WTC11 (cell line): ENCODE results near the gene NUP93. TPM values are rescaled to one million over a fixed set of nuclear protein-coding genes. Genes with fewer than 3 reads are reported as not detected.

ENCODE experiments used
- AFF4 ChIP-seq: sonication (generic); formaldehyde crosslinking; IDR thresholded peaks from 2 replicates; pipeline ENCODE4 v1.8.1; 2023; ENCODE audit warnings: mild to moderate bottlenecking, missing genetic modification reagents, borderline replicate concordance
- CDX4 ChIP-seq: fragments of 250-450 bp; sonication (Bioruptor Pico); IDR thresholded peaks from 2 replicates; pipeline ENCODE4 v1.9.0; 2021; ENCODE audit warnings: moderate library complexity, mild to moderate bottlenecking, inconsistent platforms, borderline replicate concordance
- E2F1 ChIP-seq: sonication (generic); formaldehyde crosslinking; IDR thresholded peaks from 2 replicates; pipeline ENCODE4 v1.8.0; 2022; ENCODE audit warnings: mild to moderate bottlenecking, missing genetic modification reagents
- E2F5 ChIP-seq: sonication (generic); formaldehyde crosslinking; IDR thresholded peaks from 2 replicates; pipeline ENCODE4 v1.8.1; 2022; ENCODE audit warnings: mild to moderate bottlenecking, moderate library complexity, missing genetic modification reagents
- HMGXB4 ChIP-seq: sonication (generic); formaldehyde crosslinking; IDR thresholded peaks from 2 replicates; pipeline ENCODE4 v1.8.1; 2023; ENCODE audit warnings: mild to moderate bottlenecking, moderate library complexity, missing genetic modification reagents
- STAT6 ChIP-seq: sonication (generic); formaldehyde crosslinking; conservative IDR thresholded peaks from 2 replicates; pipeline ENCODE4 v1.8.1; 2023; ENCODE audit warnings: mild to moderate bottlenecking, low read depth, missing genetic modification reagents, moderate library complexity
- TEAD1 ChIP-seq: sonication (generic); formaldehyde crosslinking; IDR thresholded peaks from 2 replicates; pipeline ENCODE4 v1.8.0; 2022; ENCODE audit warnings: mild to moderate bottlenecking, missing genetic modification reagents
- USF1 ChIP-seq: sonication (generic); formaldehyde crosslinking; IDR thresholded peaks from 2 replicates; pipeline ENCODE4 v1.8.0; 2022; ENCODE audit warnings: mild to moderate bottlenecking, missing genetic modification reagents
- ZBTB43 ChIP-seq: sonication (generic); formaldehyde crosslinking; IDR thresholded peaks from 2 replicates; pipeline ENCODE4 v1.8.1; 2023; ENCODE audit warnings: mild to moderate bottlenecking, missing genetic modification reagents
- ZNF425 ChIP-seq: fragments of 250-450 bp; sonication (Bioruptor Pico); conservative IDR thresholded peaks from 2 replicates; pipeline ENCODE4 v1.9.0; 2021; ENCODE audit warnings: mild to moderate bottlenecking
- total RNA-seq: library from RNA; stranded (reverse); gene quantifications from 3 replicates; pipeline ENCODE4 v1.2.3, GENCODE V29; 2021

NUP93 gene
- total RNA-seq, 1 experiment from 2014 or later: 185 TPM

- TF ChIP-seq ZNF425 (CRISPR knock-in tag) (no peak), AFF4 (no peak), E2F1 (CRISPR knock-in tag) (no peak), CDX4 (CRISPR knock-in tag) (no peak), ZBTB43 (CRISPR knock-in tag) (no peak), TEAD1 (CRISPR knock-in tag) (no peak), STAT6 (CRISPR knock-in tag) (no peak), USF1 (CRISPR knock-in tag) (no peak), HMGXB4 (CRISPR knock-in tag) (no peak), E2F5 (CRISPR knock-in tag) (no peak)
Measured at GRCh38 chr16:56823081-56823733, 93.3 kb downstream of the NUP93 start (continued).
